GM19351 (cell line): ENCODE data around the gene SART1.

ENCODE experiments used
- ATAC-seq: cut with Tn5 transposase; IDR thresholded peaks from one replicate; pipeline ENCODE4 v1.9.1; 2021; ENCODE audit warnings: mild to moderate bottlenecking, moderate library complexity; ENCODE audit not compliant: unreplicated experiment

Gene SART1, protein sequence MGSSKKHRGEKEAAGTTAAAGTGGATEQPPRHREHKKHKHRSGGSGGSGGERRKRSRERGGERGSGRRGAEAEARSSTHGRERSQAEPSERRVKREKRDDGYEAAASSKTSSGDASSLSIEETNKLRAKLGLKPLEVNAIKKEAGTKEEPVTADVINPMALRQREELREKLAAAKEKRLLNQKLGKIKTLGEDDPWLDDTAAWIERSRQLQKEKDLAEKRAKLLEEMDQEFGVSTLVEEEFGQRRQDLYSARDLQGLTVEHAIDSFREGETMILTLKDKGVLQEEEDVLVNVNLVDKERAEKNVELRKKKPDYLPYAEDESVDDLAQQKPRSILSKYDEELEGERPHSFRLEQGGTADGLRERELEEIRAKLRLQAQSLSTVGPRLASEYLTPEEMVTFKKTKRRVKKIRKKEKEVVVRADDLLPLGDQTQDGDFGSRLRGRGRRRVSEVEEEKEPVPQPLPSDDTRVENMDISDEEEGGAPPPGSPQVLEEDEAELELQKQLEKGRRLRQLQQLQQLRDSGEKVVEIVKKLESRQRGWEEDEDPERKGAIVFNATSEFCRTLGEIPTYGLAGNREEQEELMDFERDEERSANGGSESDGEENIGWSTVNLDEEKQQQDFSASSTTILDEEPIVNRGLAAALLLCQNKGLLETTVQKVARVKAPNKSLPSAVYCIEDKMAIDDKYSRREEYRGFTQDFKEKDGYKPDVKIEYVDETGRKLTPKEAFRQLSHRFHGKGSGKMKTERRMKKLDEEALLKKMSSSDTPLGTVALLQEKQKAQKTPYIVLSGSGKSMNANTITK

GRCh38 chr11:65961267-65962140 lies at the start of gene SART1:
Gene SART1 (plus strand): TSS chr11:65961734. CDS start chr11:65961781, 47 bp downstream.
- ATAC-seq, result peak; percentile 87

DNA sequence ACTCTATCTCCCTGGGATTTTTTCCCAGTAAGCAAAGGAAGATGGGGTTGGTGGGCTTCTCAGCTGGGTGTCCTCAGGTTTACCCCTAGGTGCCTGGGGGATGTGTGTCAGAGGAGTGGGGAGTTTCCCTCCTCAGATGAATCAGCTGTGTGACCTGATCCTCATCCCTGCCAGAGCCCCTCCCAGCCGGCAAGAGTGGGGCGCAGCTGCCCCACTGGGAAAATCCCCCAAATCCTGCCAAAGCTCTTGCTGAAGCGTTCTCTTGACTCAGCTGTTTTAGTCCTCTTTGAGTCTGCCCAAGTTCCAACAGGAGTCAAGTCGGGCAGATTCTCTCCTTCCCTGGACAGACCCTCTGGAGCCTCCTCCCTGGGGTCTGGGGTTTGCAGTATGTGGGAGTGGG lies 48.7 kb upstream of the SART1 start:
- no peak for ATAC-seq

DNA sequence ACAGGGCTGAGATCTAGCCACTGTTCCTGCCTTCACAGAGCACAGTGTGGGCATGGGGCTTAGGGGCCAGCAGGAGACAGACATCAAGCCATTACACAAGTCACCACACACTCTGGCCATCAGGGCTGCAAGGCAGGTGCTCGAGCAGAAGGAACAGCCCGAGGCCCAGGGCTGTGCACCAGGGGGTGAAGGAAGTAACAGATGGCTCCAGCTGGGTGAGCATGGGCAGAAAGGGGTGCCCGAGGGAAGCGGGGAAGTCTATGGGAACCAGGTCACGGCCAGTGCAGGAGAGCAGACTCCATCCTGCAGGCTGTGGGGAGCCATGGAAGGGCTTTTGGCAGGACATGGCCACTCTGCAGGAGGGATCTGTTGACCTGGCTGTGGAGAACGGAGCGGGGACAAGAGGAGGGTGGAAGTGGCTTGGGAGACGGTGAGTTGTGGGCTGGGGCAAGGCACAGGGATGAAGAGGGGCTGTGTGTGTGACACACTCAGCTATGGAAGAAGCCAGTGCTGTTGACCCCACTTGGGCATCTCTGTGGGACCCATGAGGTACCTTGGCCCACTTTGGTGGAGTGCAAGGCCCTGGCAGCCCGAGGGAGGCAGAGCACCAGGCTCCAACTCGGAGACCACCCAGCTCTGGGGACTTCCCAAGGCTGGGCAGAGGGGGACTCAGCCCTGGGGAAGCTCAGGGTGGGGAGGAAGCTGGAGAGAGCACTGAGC lies 46.3 kb upstream of the SART1 start:
- ATAC-seq, result no peak

DNA sequence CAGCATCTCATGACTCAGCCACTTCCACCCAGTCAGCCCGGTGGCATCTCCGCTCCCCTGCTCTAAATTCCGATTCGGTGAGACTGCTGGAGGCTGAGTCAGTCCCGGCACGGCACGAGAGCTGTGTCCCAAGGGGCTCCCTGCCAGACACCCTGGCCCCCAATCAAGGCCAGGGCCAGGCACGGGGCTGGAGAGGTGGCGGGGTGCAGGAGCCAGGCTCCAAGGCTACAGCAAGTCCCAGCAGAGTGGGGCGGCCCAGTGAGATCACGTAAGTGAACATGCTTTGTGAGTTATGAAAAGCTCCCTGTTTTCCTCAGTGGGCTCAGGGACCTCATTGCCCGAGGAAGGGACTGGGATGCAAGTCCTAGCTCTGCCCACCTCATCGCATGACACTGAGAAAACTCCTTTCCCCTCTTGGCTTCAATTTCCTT lies 45.7 kb upstream of the SART1 start:
- ATAC-seq, result no peak

DNA sequence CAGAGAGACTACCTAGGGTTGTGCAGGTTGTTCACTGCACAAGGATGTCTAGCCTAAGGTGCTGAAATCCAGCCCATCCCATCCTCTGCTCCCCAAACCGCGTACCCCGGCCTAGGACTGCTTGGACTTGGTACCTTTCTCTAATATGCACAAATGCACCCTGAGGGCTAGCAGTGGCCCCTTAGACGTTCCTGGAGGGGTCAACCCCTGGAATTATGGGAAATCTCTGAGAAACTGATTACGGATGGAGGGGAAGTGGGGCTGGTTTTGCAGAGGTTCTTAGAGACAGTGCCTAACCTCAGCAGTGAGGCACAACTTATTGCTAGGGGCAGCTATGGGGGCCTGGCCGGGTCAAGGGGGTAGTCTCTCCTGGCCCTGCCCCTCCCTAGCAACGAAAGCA lies 45.1 kb upstream of the SART1 start:
- ATAC-seq, result no peak

DNA sequence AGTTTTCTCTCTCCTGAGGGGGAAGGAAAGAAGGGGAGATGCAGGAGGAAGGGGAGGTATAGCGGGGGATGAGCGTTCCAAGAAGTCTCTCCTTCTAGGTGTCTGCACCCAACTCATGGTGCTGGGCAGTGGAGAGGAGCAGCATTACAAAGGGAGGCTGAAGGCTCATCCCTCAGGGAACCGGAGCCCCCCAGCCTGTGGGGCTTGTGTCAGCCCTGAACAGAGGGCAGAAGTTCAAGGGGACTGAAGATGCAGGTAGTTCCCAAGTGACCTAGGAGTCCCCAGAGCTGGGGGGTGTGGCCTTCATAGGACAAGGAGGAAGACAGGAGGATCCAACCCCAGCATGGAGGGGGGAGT lies 44.5 kb upstream of the SART1 start:
- ATAC-seq, result no peak

DNA sequence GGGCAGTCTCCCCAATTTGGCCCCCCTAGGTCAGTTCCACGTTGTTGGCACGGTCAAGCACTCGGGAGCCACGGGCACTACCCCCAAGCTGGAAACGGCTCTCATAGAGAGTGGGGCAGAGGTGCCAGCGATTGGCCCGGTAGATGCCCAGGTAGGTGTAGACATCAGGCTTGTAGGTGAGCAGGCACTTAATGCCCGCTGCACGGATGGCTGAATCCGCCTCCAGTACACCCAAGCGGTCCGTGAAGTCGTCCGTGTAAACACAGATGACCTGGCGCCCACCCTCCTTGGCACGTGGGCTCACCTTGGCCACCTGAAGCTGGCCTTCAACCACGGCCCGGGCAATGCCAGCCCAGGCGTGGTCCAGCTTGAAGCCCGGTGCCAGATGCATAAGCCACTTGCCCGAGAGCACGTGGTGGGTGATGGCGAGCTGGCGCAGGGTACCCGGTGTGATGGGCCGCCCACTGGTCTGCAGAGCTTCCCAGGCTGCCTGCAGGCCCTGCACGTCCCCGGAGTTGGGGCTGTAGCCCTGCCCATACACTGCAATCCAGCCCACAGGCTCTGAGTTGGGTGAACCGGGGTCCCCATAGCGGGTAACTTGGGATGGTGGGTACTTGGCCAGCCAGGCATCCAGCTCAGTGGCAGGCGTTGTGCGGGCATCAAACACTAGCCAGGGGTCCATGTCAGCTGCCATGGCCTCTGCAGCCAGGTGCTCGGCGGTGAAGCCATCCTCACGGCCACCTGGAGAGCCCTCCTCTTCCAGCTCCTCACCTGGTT lies 43.9 kb upstream of the SART1 start:
- no peak for ATAC-seq

DNA sequence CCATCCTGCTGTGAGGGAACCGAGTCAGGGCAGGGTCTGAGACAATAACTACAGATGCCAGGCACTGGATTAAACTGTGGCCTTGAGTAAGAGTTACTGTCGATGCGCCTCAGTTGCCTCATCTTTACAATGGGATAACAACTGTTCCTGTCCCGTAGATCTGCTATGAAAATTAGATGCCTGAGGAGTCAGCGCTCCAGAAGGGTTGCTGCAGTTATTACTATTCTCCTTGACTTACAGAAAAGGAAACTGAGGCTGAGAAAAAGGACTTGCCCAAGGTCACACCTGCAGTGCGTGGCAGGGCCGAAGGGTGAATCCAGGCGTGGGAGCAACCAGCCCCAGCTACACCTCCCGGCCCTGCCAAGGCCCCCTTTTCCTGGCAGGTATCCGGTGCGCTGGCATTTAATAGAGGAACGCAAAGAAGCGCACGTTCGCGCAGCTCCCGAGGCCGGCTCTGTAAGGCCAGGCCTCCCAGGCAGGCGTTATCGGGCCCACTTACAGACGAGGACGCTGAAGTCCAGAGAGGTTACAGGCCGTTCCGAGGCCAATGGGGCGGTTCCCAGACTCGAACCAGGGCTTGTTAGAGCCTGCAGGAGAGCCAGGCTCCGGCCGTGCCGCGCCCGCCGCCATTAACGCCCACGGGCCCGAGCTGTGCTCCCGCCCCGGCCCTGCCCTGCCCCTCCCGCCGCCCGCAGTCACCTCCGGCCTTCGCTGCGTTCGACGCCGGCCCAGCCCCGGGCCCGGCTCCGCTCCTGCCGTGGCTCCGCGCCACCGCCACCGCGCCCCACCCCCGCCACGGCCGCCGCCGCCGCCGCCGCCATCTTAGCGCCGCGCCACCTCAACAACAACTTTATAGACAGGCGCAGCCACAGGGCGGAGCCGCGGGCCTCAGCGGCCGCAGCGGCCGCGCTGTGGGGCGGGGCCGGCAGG lies 43.1 kb upstream of the SART1 start, which contains the start of gene C11orf68:
C11orf68 (minus strand) TSS at position 852 of the 930 bp plus-strand sequence; CDS start at position 821, 31 bp downstream.
- peak; percentile 52 for ATAC-seq

DNA sequence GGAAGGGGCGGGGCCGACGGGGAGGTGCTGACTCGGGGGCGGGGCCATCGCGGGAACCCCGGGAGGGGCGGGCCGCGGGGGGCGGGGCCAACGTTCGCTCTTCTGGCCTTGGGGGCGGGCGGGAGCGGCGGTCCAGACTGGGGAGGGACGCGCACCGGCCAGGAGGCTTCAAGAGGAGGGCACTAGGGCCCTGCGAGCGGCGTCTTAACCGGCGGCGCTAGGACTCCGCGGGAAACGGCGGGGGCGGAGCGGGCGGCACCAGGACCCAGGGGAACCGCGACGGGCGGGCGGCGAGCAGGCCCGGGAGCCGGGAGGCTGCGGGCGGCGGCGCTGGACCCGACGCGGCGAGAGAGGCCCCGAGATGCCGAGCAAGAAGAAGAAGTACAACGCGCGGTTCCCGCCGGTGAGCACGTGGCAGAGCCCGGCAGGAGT lies 42.4 kb upstream of the SART1 start, which contains the start of gene DRAP1:
DRAP1 (plus strand) TSS at position 286 of the 432 bp plus-strand sequence; CDS start at position 362, 76 bp downstream.
- ATAC-seq, result peak; percentile 85

- ATAC-seq, result peak; percentile 32
Measured at GRCh38 chr11:65919573-65920371, 41.8 kb upstream of the SART1 start.

GRCh38 chr11:65920372-65920802 lies 41.1 kb upstream of the SART1 start:
- ATAC-seq, result no peak

DNA sequence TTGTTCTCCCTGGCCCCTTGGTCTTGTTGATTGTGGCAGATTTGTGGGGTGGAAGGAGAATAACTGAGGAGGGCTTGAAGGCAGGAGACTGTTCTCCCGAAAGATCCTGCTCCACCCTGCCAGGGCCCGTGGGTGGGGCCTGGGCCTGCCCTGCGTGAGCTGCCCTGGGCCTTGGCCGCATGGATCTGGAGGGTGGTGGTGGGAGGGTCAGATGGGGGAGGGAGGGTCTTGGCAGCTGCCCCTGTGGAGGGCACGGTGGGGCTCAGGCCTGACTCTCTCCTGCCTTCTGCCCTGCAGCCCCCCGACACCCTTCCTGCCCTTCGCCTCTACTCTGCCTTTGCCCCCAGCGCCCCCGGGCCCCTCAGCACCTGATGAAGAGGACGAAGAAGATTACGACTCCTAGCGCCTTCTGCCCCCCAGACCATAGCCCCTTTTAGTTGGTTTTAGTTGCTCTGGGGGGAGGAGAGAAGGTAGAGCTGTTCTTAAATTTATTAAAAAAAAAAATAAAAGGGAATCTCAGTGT lies 40.4 kb upstream of the SART1 start:
- ATAC-seq, result no peak

- ATAC-seq, result no peak
Measured at GRCh38 chr11:65921876-65922275, 39.7 kb upstream of the SART1 start.

DNA sequence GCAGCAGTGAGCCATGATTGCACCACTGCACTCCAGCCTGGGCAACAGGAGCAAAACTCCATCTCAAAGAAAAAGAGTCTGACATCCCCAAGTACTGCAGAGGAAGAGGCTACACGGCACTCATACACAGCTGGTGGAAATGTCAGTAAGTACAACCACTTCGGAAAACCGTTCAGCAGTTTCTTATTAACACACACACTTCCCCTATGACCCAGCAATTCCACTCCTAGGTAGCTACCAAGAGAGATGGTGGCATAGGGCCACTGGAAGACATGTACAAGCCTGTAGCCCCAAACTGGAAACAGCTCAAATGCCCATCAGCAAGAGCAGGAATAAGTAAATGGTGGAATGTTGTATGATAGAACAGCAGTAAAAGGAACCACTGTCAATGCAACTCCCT lies 39.0 kb upstream of the SART1 start:
- ATAC-seq, result no peak

GRCh38 chr11:65925397-65925796 lies 36.1 kb upstream of the SART1 start:
- ATAC-seq, result no peak

DNA sequence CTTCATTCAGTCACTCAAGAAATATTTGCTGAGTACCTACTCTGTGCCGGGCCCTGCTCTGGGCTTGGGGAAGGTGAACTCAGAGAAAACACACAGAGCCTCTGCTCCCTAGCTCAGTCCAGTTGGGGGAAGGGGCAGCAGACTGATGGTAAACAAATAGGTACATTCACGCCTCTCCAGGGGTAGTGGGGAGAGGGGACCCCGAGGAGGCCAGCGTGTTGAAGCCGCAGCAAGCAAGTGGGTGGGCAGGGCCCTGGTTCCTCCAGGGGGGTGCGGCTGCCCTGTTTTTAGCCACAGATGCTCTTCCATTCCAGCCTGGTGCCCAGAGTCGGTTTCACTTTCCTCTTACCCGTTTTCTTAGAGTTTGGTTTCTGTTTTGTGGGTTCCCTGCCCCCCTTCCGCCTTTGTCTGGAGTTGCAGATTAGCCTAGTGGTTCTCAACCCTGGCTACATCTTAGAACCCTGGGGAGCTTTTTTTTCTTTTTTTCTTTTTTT lies 33.6 kb upstream of the SART1 start:
- ATAC-seq, result peak; percentile 62

GRCh38 chr11:65928667-65929066 lies 32.9 kb upstream of the SART1 start:
- ATAC-seq, result no peak
